ENCODE data around the gene OPN4.

The OPN4 gene

GRCh38 chr10:86663576-86664339 is 9.4 kb downstream of the OPN4 start:
- DNase-seq, result no peak

- DNase-seq, result no peak
Measured at GRCh38 chr10:86664341-86665217, 10.2 kb downstream of the OPN4 start.

GRCh38 chr10:86665218-86665607 is 10.9 kb downstream of the OPN4 start:
- no peak for DNase-seq

- no peak for DNase-seq
Measured at GRCh38 chr10:86665868-86666267, 11.5 kb downstream of the OPN4 start.

GRCh38 chr10:86666538-86666937 is 12.2 kb downstream of the OPN4 start:
- no peak for DNase-seq

GRCh38 chr10:86667421-86668181 is 13.3 kb downstream of the OPN4 start:
- no peak for DNase-seq

GRCh38 chr10:86668297-86669165 is 14.2 kb downstream of the OPN4 start, which contains the start of gene LDB3:
TSS of gene LDB3 (plus strand) at chr10:86668511. CDS start at chr10:86668692, 181 bp downstream.
- no peak for DNase-seq

GRCh38 chr10:86670290-86670811 is 16.0 kb downstream of the OPN4 start:
- no peak for DNase-seq

- no peak for DNase-seq
Measured at GRCh38 chr10:86670876-86671275, 16.5 kb downstream of the OPN4 start.

- DNase-seq, result no peak
Measured at GRCh38 chr10:86671419-86671818, 17.1 kb downstream of the OPN4 start.

GRCh38 chr10:86671985-86672710 is 17.8 kb downstream of the OPN4 start:
- DNase-seq, result no peak

- no peak for DNase-seq
Measured at GRCh38 chr10:86673216-86673826, 19.0 kb downstream of the OPN4 start.

GRCh38 chr10:86673827-86674581 is 19.7 kb downstream of the OPN4 start:
- no peak for DNase-seq

- DNase-seq, result no peak
Measured at GRCh38 chr10:86674912-86675311, 20.6 kb downstream of the OPN4 start.

GRCh38 chr10:86677374-86677773 is 23.0 kb downstream of the OPN4 start:
- no peak for DNase-seq

- DNase-seq, result no peak
Measured at GRCh38 chr10:86678999-86679792, 24.8 kb downstream of the OPN4 start.

- no peak for DNase-seq
Measured at GRCh38 chr10:86681047-86681446, 26.7 kb downstream of the OPN4 start.

- no peak for DNase-seq
Measured at GRCh38 chr10:86681722-86682386, 27.5 kb downstream of the OPN4 start.

- DNase-seq, result no peak
Measured at GRCh38 chr10:86682675-86683074, 28.3 kb downstream of the OPN4 start.
